ENCODE data around the gene NMNAT3. TPM values are rescaled to one million over a fixed set of nuclear protein-coding genes. Genes with fewer than 3 reads are reported as not detected.
A peak's percentile ranks its signal among the peaks of the same experiment; 100 is the strongest.

The NMNAT3 gene
- total and polyA plus RNA-seq, 9 donors, result 2.0 to 5.8 (median 4.5) TPM

DNA sequence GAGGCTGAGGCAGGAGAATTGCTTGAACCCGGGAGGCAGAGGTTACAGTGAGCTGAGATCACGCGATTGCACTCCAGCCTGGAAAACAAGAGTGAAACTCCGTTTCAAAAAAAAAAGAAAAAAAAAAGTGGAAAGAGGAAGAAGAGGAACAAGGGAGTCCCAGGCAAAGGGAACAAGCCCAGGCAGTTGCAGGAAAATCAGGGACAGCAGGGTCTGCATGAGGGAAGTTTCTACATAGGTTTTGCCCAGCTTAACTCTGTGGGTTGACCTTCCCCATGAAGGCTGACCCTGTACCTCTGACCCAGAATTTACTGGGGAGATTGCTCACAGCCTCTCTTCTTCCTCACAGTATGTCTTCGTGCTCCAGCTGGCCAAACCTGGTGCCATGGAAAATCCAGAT is 150.5 kb downstream of the NMNAT3 start:
- 87% methylated on average over 5 of the region's 5 CpGs for WGBS (ENCODE audit: insufficient coverage)
- Histone ChIP-seq H3K27me3 (ENCODE audit: control insufficient read depth, insufficient read depth, low read length) (no peaks in the 10 kb centered on the region), H3K27ac (ENCODE audit: low read length) (no peak overlapping the region), H3K4me3 (ENCODE audit: low read length) (no peak overlapping the region), H3K4me1 (ENCODE audit: control insufficient read depth, insufficient read depth, low read length) (no peaks in the 10 kb centered on the region), H3K9me3 (replicated peaks; ENCODE audit: control insufficient read depth, low read depth, low read length) (no peaks in the 10 kb centered on the region), H3K36me3 (ENCODE audit: control insufficient read depth, insufficient read depth, low read length) (peaks cover 16% of the 10 kb centered on the region)
- DNase-seq, result no peak

DNA sequence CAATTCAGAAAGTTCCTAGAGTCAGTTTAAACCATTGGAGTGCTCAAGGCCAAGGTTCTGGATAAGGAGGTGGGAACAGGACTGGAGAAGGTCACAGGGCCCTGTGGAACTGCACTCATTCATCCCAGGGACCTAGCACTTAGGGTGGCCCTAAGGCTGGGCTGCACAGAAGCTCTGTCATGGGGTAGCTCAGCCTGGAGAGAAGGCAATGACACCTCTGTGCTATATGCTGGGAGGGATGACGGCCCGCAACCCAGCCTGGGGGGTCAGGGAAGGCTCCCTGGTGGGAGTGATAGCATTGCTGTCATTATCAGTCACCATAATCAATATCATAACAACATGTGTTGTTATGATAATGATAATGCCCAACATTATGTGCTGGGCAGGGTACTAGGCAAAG is 151.6 kb downstream of the NMNAT3 start:
- DNase-seq, result no peak
- Histone ChIP-seq H3K27ac (ENCODE audit: low read length) (no peak overlapping the region), H3K4me1 (ENCODE audit: control insufficient read depth, insufficient read depth, low read length) (no peaks in the 10 kb centered on the region), H3K36me3 (ENCODE audit: control insufficient read depth, insufficient read depth, low read length) (peaks cover 16% of the 10 kb centered on the region), H3K9me3 (replicated peaks; ENCODE audit: control insufficient read depth, low read depth, low read length) (no peaks in the 10 kb centered on the region), H3K27me3 (ENCODE audit: control insufficient read depth, insufficient read depth, low read length) (no peaks in the 10 kb centered on the region), H3K4me3 (ENCODE audit: low read length) (no peak overlapping the region)
- no CpG with 5 or more reads among the region's 2 CpGs for WGBS (ENCODE audit: insufficient coverage)

DNA sequence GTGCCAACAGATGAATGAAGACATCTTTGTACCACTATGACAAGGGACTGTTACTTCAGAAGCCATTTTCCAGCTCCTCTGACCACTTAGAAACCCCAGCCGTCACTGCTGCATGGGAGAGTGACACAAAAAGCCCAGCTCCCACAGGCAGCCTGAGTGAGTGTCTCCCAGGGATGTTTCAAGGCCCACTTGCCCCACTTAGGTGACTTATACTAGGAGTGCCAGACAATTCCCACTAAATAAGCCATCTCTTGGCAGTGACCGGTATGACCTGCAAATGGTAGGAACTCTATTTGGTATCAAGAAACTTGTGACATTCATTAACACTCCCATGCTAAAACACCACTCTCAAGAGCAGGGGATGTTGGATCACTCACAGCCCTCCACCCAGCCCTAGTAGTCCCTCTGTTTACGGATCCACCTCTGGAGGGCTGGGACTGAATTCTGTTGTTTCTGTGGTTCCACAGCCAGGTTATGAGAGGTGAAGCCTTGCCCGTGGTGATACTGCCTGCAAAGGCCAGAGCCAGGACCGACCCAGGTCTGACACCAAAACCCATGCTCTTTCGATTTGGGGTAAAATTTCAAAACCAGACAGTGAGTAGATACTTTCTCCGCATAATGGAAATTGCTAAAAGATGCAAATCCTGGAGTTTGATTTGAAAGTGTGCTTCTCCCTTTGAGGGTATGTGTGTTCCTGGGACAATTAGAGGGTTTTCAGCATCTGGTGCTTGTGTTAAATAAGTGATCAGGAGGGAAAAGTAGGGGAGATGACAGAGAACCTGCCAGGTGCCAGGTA is 152.7 kb downstream of the NMNAT3 start:
- 90% methylated on average over 6 of the region's 7 CpGs for WGBS (ENCODE audit: insufficient coverage)
- DNase-seq, result no peak
- no peaks in the 10 kb centered on the region for H3K4me1 ChIP-seq (ENCODE audit: control insufficient read depth, insufficient read depth, low read length)
- H3K4me3 ChIP-seq (ENCODE audit: low read length), result no peak overlapping the region
- H3K36me3 ChIP-seq (ENCODE audit: control insufficient read depth, insufficient read depth, low read length), result peaks cover 20% of the 10 kb centered on the region
- H3K27ac ChIP-seq (ENCODE audit: low read length), result no peak overlapping the region
- no peaks in the 10 kb centered on the region for H3K9me3 ChIP-seq (replicated peaks; ENCODE audit: control insufficient read depth, low read depth, low read length)
- no peaks in the 10 kb centered on the region for H3K27me3 ChIP-seq (ENCODE audit: control insufficient read depth, insufficient read depth, low read length)

DNA sequence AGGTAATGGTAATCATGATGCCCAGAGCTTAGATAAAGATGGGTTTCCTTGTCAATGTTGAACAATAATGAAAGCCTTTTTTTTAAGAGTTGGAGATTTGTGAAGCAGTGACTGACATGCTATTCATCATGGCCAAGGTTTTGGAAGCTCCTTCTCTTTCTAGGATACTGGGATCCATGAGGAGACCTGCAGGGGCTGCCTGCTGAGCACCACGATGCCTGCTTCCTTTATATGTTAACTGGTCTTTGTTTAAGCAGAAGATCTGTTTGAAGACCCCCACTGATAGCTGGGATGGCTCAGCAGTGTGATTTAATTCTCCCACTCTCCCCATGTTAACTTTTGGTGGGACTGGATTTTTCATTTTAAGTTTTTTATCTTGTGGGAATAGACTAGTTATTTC is 154.1 kb downstream of the NMNAT3 start:
- Histone ChIP-seq H3K9me3 (replicated peaks; ENCODE audit: control insufficient read depth, low read depth, low read length) (no peaks in the 10 kb centered on the region), H3K36me3 (ENCODE audit: control insufficient read depth, insufficient read depth, low read length) (peaks cover 18% of the 10 kb centered on the region), H3K4me3 (ENCODE audit: low read length) (no peak overlapping the region), H3K4me1 (ENCODE audit: control insufficient read depth, insufficient read depth, low read length) (peaks cover 3% of the 10 kb centered on the region), H3K27ac (ENCODE audit: low read length) (no peak overlapping the region), H3K27me3 (ENCODE audit: control insufficient read depth, insufficient read depth, low read length) (no peaks in the 10 kb centered on the region)
- WGBS (ENCODE audit: insufficient coverage), result no CpG with 5 or more reads among the region's 1 CpG
- DNase-seq, result no peak

DNA sequence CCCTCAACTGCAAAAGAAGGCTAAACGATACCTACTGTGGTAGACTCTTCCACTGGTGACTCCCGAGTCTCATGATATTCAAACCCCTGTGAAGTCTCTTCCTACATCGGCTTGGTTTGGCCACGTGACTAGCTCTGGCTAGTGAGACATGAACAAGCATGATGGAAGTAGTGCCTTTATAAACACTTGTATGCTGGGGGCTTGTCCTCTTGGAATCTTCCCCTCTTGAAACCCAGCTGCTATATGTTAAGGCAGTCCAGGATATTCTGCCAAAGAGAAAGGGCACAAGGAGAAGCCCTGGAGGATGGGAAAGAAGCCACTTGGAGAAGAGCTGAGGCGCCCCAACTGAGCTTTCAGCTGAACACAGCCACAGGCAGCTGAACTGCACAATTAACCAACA is 154.6 kb downstream of the NMNAT3 start:
- no peak overlapping the region for H3K27ac ChIP-seq (ENCODE audit: low read length)
- H3K4me1 ChIP-seq (ENCODE audit: control insufficient read depth, insufficient read depth, low read length), result peaks cover 9% of the 10 kb centered on the region
- 97% methylated on average over 3 of the region's 5 CpGs for WGBS (ENCODE audit: insufficient coverage)
- DNase-seq, result no peak
- H3K27me3 ChIP-seq (ENCODE audit: control insufficient read depth, insufficient read depth, low read length), result no peaks in the 10 kb centered on the region
- no peak overlapping the region for H3K4me3 ChIP-seq (ENCODE audit: low read length)
- H3K36me3 ChIP-seq (ENCODE audit: control insufficient read depth, insufficient read depth, low read length), result peaks cover 18% of the 10 kb centered on the region
- H3K9me3 ChIP-seq (replicated peaks; ENCODE audit: control insufficient read depth, low read depth, low read length), result no peaks in the 10 kb centered on the region

DNA sequence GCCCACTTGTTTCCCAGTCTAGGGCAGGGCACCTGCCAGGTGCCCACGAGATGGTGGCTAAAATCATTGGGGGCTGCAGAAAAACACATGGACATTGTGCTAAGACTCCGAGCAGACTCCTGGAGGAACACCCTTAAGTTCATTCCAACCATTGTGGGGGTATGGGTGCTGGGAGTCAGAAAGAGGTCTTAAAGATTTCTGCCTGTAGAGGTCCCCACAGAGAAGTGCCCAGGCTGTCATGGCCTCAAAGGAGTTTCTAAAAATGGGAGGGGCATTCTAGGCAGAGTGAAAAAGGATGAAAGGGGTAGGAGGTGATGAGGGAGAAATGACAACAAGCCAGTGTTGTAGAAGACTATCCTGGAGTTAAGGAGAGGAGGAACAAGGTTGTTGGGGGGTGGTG is 155.4 kb downstream of the NMNAT3 start:
- peaks cover 18% of the 10 kb centered on the region for H3K36me3 ChIP-seq (ENCODE audit: control insufficient read depth, insufficient read depth, low read length)
- peaks cover 10% of the 10 kb centered on the region for H3K4me1 ChIP-seq (ENCODE audit: control insufficient read depth, insufficient read depth, low read length)
- no peak for DNase-seq
- H3K9me3 ChIP-seq (replicated peaks; ENCODE audit: control insufficient read depth, low read depth, low read length), result no peaks in the 10 kb centered on the region
- H3K27me3 ChIP-seq (ENCODE audit: control insufficient read depth, insufficient read depth, low read length), result no peaks in the 10 kb centered on the region
- WGBS (ENCODE audit: insufficient coverage), result no CpG with 5 or more reads among the region's 2 CpGs
- no peak overlapping the region for H3K4me3 ChIP-seq (ENCODE audit: low read length)
- no peak overlapping the region for H3K27ac ChIP-seq (ENCODE audit: low read length)

DNA sequence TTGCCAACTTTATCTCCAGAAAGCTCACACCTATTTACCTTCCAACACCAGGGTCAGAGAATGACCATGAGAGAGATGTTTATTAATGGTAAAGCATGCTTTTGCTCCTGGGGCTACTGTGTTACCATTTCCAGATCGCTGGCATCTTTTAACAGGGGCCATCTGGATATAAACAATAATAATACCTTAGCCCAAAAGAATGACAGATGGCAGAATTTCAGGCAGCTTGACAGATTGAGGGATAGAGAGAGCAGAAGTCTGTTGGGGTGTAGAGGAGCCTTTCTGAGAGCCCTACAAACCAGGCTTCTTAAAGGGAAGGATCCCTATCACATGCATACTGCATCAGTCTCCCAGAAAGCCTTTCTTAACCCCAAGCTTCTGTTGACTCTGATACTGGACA is 156.0 kb downstream of the NMNAT3 start:
- H3K36me3 ChIP-seq (ENCODE audit: control insufficient read depth, insufficient read depth, low read length), result peaks cover 20% of the 10 kb centered on the region
- no peak overlapping the region for H3K27ac ChIP-seq (ENCODE audit: low read length)
- peaks cover 10% of the 10 kb centered on the region for H3K4me1 ChIP-seq (ENCODE audit: control insufficient read depth, insufficient read depth, low read length)
- DNase-seq, result no peak
- H3K27me3 ChIP-seq (ENCODE audit: control insufficient read depth, insufficient read depth, low read length), result no peaks in the 10 kb centered on the region
- no peak overlapping the region for H3K4me3 ChIP-seq (ENCODE audit: low read length)
- whole genome bisulfite sequencing (ENCODE audit: insufficient coverage), result no CpG with 5 or more reads among the region's 1 CpG
- H3K9me3 ChIP-seq (replicated peaks; ENCODE audit: control insufficient read depth, low read depth, low read length), result no peaks in the 10 kb centered on the region

DNA sequence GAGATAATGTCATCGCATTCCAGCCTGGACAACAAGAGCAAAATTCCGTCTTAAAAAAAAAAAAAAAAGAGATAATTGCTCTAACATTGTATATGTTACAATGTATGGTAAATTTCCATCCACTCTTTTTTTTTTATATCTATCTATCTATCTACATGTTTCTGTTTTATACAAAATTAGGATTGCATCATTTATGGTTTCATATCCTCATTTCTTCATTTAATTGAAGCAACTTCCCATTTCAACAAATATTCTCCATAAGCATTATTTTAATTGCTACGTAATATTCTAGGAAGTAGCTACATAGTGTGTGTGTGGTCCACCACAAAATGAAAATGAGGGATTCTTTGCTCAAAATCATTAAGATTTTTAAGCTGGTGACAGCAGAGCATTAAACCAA is 156.6 kb downstream of the NMNAT3 start:
- WGBS (ENCODE audit: insufficient coverage), result no CpG with 5 or more reads among the region's 3 CpGs
- no peaks in the 10 kb centered on the region for H3K9me3 ChIP-seq (replicated peaks; ENCODE audit: control insufficient read depth, low read depth, low read length)
- peaks cover 14% of the 10 kb centered on the region for H3K36me3 ChIP-seq (ENCODE audit: control insufficient read depth, insufficient read depth, low read length)
- DNase-seq, result no peak
- peaks cover 10% of the 10 kb centered on the region for H3K4me1 ChIP-seq (ENCODE audit: control insufficient read depth, insufficient read depth, low read length)
- H3K27ac ChIP-seq (ENCODE audit: low read length), result no peak overlapping the region
- H3K27me3 ChIP-seq (ENCODE audit: control insufficient read depth, insufficient read depth, low read length), result no peaks in the 10 kb centered on the region
- H3K4me3 ChIP-seq (ENCODE audit: low read length), result no peak overlapping the region

DNA sequence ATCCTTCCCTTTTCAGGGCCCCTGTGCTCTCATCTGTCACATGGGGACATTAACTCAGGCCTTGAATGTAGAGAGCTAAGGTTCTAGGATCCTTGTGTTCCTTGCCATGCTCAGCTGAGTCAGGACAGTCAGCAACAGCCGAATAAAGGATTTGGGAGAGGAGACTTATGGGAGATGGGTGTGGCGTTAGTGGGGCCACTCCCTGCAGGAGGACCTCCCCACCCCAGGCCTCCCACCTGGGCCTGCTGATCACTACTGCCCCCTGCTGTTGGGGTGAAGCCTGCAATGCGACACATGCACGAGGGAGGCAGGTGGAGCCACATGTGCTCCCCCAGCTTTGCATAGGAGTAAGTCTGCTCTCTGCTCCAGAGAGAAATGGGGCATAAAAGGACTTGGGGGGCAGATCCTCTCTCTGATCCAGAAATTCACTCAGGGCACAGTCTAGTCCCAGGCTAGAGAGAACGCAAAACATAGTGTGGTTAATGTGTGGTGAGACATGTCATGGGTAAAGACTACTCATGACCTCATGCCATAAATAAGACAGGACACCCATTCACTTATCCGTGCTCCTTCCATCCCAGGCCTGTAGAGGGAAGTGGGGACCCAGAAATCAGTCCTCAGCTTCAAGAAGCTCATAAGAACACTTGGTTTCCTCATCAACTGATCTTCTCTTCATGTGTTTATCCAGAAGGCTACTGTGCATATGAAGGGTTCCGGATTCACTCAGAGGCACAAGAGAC is 157.6 kb downstream of the NMNAT3 start:
- peaks cover 14% of the 10 kb centered on the region for H3K36me3 ChIP-seq (ENCODE audit: control insufficient read depth, insufficient read depth, low read length)
- no peaks in the 10 kb centered on the region for H3K9me3 ChIP-seq (replicated peaks; ENCODE audit: control insufficient read depth, low read depth, low read length)
- peaks cover 10% of the 10 kb centered on the region for H3K4me1 ChIP-seq (ENCODE audit: control insufficient read depth, insufficient read depth, low read length)
- 95% methylated on average over 2 of the region's 7 CpGs for WGBS (ENCODE audit: insufficient coverage)
- peak; percentile 43 for DNase-seq
- no peak overlapping the region for H3K27ac ChIP-seq (ENCODE audit: low read length)
- no peaks in the 10 kb centered on the region for H3K27me3 ChIP-seq (ENCODE audit: control insufficient read depth, insufficient read depth, low read length)
- no peak overlapping the region for H3K4me3 ChIP-seq (ENCODE audit: low read length)

DNA sequence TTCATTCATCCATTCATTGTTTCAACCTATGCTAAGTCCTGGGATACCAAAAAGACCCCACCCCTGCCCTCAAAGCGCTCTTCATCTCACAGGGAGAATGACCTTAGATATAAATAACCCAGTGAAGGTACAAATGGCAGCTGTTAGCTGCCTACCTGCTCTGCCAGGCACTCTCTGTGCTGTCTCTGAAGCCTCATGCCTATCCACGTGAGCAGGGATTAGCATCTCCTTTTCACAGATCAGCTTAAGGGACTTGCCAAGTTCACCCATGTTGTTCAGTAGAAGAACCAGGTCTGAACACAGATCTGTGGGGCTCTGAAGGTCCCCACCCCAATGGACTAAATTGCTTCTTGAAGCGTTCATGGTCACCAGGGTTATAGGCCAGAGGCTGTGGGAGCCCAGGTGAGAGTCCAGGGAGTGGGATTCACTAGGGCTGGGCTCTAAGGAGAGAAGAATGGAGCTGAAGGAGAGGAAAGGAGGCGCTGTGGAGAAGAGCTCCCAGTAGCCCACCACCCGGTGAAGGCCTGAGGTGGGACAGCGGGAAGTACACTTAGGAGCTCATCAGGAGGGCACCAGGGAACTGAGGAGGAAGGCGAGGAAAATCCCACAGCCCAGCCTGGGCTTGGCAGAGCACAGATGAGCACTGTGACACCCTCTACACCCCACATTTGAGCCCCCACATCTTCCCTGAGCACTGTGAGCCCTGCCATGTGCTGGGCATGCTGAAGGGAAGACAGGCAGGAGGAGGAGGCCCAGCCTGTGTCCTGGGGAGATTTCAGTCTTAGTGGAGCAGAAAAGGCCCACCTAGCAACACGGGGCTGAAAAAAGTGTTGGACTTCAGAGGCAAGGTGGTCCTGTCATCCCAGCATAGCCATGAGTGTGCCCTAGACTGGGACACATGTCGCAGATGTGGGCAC is 158.6 kb downstream of the NMNAT3 start:
- no peak overlapping the region for H3K4me3 ChIP-seq (ENCODE audit: low read length)
- H3K4me1 ChIP-seq (ENCODE audit: control insufficient read depth, insufficient read depth, low read length), result peaks cover 10% of the 10 kb centered on the region
- no peak for DNase-seq
- no peaks in the 10 kb centered on the region for H3K27me3 ChIP-seq (ENCODE audit: control insufficient read depth, insufficient read depth, low read length)
- 95% methylated on average over 7 of the region's 9 CpGs for WGBS (ENCODE audit: insufficient coverage)
- H3K36me3 ChIP-seq (ENCODE audit: control insufficient read depth, insufficient read depth, low read length), result peaks cover 12% of the 10 kb centered on the region
- H3K27ac ChIP-seq (ENCODE audit: low read length), result no peak overlapping the region
- H3K9me3 ChIP-seq (replicated peaks; ENCODE audit: control insufficient read depth, low read depth, low read length), result no peaks in the 10 kb centered on the region
